PC-9 (cell line): ENCODE data around the gene MTRFR.

Experiments used
- CTCF ChIP-seq: fragments of 200-600 bp; sonication (generic); conservative IDR thresholded peaks from 2 replicates; pipeline ENCODE4 v1.6.1; 2017; ENCODE audit warnings: mixed run types, antibody characterized with exemption, mild to moderate bottlenecking, moderate library complexity
- EZH2 ChIP-seq: fragments of 200-600 bp; sonication (generic); IDR thresholded peaks from 2 replicates; pipeline ENCODE4 v1.8.0; 2017; ENCODE audit warnings: antibody characterized with exemption, low read depth

GRCh38 chr12:123243671-123244262 is 10.5 kb downstream of the MTRFR start:
- TF ChIP-seq CTCF, result no peak
- TF ChIP-seq EZH2, result no peak
